Liver (tissue), 3 donors: ENCODE results near the gene CACNA1I.

ENCODE experiments used
- ATF3 ChIP-seq: IDR thresholded peaks from 2 replicates; pipeline ENCODE4 v1.6.1; 2016; ENCODE audit warnings: antibody characterized with exemption
- FOXA1 ChIP-seq: IDR thresholded peaks from 2 replicates; pipeline ENCODE4 v1.6.1; 2016; ENCODE audit warnings: antibody characterized with exemption
- GABPA ChIP-seq, 2 donors: IDR thresholded peaks in 1 of 2; conservative IDR thresholded peaks in 1 of 2; 2 replicates each; pipeline ENCODE4 v1.6.1; 2016; ENCODE audit warnings: antibody characterized with exemption in 2 of 2, mild to moderate bottlenecking in 1 of 2, moderate library complexity in 1 of 2
- JUND ChIP-seq, 2 donors: IDR thresholded peaks; 2 replicates each; pipeline ENCODE4 v1.6.1; 2016; ENCODE audit warnings: antibody characterized with exemption in 2 of 2
- MAX ChIP-seq: IDR thresholded peaks from 2 replicates; pipeline ENCODE4 v1.6.1; 2016; ENCODE audit warnings: antibody characterized with exemption
- RAD21 ChIP-seq, 2 donors: IDR thresholded peaks; 2 replicates each; pipeline ENCODE4 v1.6.1; 2016; ENCODE audit warnings: antibody characterized with exemption in 2 of 2, mild to moderate bottlenecking in 2 of 2
- TAF1 ChIP-seq: conservative IDR thresholded peaks from 2 replicates; pipeline ENCODE4 v1.6.1; 2016; ENCODE audit warnings: antibody characterized with exemption, mild to moderate bottlenecking
- YY1 ChIP-seq: IDR thresholded peaks from 2 replicates; pipeline ENCODE4 v1.6.1; 2016; ENCODE audit warnings: antibody characterized with exemption, mild to moderate bottlenecking
- TF ChIP-seq, protein P1 (sequence below): fragments of 150-350 bp; IDR thresholded peaks from 2 replicates; pipeline ENCODE4 v1.5.1; 2017; ENCODE audit warnings: improper control_type of control experiment, low read depth, low read length; ENCODE audit not compliant: missing input control
- TF ChIP-seq, protein P2 (sequence below): IDR thresholded peaks from 2 replicates; pipeline ENCODE4 v1.6.1; 2016; ENCODE audit warnings: antibody characterized with exemption, mild to moderate bottlenecking
- donor health status: healthy.
- donor health status: healthy.

DNA sequence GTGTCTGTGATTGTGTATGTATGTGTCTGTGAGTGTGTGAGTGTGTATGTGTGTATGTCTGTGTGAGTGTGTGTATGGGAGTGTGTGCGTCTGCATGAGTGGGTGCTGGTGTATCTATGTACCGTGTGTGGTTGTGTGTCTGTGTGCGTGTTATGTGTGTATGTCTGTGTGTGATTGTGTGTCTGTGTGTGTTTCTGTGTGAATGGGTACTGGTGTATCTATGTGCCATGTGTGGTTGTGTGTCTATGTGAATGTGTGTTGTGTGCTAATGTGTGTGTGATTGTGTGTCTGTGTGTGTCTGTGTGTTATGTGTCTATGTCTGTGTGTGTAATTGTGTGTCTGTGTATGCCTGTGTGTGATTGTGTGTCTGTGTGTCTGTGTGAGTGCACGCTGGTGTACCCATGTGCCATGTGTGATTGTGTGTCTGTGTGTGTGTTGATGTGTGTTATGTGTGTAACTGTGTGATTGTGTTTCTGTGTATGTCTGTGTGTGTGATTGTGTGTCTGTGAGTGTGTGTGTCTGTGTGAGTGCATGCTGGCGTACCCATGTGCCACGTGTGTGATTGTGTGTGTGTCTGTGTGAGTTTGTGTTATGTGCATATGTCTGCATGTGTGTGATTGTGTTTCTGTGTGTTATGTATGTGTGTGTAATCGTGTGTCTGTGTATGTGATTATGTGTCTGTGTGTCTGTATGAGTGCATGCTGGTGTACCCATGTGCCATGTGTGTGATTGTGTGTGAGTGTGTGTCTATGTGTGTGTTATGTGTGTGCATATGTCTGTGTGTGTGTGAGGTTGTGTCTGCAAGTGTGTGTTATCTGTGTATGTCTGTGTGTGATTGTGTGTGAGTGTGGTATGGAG is 6.8 kb upstream of the CACNA1I start:
- TF ChIP-seq ATF3: no peak
- TF ChIP-seq, protein P1, sequence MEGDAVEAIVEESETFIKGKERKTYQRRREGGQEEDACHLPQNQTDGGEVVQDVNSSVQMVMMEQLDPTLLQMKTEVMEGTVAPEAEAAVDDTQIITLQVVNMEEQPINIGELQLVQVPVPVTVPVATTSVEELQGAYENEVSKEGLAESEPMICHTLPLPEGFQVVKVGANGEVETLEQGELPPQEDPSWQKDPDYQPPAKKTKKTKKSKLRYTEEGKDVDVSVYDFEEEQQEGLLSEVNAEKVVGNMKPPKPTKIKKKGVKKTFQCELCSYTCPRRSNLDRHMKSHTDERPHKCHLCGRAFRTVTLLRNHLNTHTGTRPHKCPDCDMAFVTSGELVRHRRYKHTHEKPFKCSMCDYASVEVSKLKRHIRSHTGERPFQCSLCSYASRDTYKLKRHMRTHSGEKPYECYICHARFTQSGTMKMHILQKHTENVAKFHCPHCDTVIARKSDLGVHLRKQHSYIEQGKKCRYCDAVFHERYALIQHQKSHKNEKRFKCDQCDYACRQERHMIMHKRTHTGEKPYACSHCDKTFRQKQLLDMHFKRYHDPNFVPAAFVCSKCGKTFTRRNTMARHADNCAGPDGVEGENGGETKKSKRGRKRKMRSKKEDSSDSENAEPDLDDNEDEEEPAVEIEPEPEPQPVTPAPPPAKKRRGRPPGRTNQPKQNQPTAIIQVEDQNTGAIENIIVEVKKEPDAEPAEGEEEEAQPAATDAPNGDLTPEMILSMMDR: no peak
- TF ChIP-seq, protein P2, sequence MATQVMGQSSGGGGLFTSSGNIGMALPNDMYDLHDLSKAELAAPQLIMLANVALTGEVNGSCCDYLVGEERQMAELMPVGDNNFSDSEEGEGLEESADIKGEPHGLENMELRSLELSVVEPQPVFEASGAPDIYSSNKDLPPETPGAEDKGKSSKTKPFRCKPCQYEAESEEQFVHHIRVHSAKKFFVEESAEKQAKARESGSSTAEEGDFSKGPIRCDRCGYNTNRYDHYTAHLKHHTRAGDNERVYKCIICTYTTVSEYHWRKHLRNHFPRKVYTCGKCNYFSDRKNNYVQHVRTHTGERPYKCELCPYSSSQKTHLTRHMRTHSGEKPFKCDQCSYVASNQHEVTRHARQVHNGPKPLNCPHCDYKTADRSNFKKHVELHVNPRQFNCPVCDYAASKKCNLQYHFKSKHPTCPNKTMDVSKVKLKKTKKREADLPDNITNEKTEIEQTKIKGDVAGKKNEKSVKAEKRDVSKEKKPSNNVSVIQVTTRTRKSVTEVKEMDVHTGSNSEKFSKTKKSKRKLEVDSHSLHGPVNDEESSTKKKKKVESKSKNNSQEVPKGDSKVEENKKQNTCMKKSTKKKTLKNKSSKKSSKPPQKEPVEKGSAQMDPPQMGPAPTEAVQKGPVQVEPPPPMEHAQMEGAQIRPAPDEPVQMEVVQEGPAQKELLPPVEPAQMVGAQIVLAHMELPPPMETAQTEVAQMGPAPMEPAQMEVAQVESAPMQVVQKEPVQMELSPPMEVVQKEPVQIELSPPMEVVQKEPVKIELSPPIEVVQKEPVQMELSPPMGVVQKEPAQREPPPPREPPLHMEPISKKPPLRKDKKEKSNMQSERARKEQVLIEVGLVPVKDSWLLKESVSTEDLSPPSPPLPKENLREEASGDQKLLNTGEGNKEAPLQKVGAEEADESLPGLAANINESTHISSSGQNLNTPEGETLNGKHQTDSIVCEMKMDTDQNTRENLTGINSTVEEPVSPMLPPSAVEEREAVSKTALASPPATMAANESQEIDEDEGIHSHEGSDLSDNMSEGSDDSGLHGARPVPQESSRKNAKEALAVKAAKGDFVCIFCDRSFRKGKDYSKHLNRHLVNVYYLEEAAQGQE: no peak
- no peak for TF ChIP-seq GABPA (IDR thresholded peaks at IDR 0.05 in 1 of 2, conservative IDR thresholded peaks at IDR 0.05 in 1 of 2)
- TF ChIP-seq FOXA1: no peak
- no peak for TF ChIP-seq TAF1
- TF ChIP-seq RAD21 (IDR thresholded peaks at IDR 0.05): no peak
- TF ChIP-seq JUND (IDR thresholded peaks at IDR 0.05): no peak
- no peak for TF ChIP-seq YY1
- no peak for TF ChIP-seq MAX
